BLaER1 treated with 17β-estradiol and CSF1 and Interleukin-3, amounts not matched to agents 10 nM and 100 nM (cell line): ENCODE measurements around the gene CASKIN2.
A peak's percentile ranks its signal among the peaks of the same experiment; 100 is the strongest.

Experiments
- H3K27ac ChIP-seq, 11 experiments: shearing (Covaris generic); formaldehyde crosslinking; 2 replicates each; pipeline ENCODE4 v1.8.1; 2022
- H3K27me3 ChIP-seq, 11 experiments: shearing (Covaris generic); formaldehyde crosslinking; 2 replicates each; pipeline ENCODE4 v1.8.1; 2022
- H3K36me3 ChIP-seq, 11 experiments: shearing (Covaris generic); formaldehyde crosslinking; 2 replicates each; pipeline ENCODE4 v1.8.1; 2022
- H3K4me1 ChIP-seq, 10 experiments: shearing (Covaris generic); formaldehyde crosslinking; 2 replicates each; pipeline ENCODE4 v1.8.1; 2022
- H3K4me2 ChIP-seq, 11 experiments: shearing (Covaris generic); formaldehyde crosslinking; 2 replicates each; pipeline ENCODE4 v1.8.1; 2022
- H3K4me3 ChIP-seq, 10 experiments: shearing (Covaris generic); formaldehyde crosslinking; 2 replicates each; pipeline ENCODE4 v1.8.1; 2022
- H3K9ac ChIP-seq, 11 experiments: shearing (Covaris generic); formaldehyde crosslinking; 2 replicates each; pipeline ENCODE4 v1.8.1; 2022
- H3K9me3 ChIP-seq, 11 experiments: shearing (Covaris generic); formaldehyde crosslinking; replicated peaks in 1 of 11; 2 replicates each; pipeline ENCODE4 v1.8.1; 2022
- H4K20me1 ChIP-seq, 11 experiments: shearing (Covaris generic); formaldehyde crosslinking; 2 replicates each; pipeline ENCODE4 v1.8.1; 2022
- Cebpa-rat ChIP-seq, 11 experiments: shearing (Covaris generic); IDR thresholded peaks; 2 replicates each; pipeline ENCODE4 v1.8.1; 2022

CASKIN2 gene

DNA sequence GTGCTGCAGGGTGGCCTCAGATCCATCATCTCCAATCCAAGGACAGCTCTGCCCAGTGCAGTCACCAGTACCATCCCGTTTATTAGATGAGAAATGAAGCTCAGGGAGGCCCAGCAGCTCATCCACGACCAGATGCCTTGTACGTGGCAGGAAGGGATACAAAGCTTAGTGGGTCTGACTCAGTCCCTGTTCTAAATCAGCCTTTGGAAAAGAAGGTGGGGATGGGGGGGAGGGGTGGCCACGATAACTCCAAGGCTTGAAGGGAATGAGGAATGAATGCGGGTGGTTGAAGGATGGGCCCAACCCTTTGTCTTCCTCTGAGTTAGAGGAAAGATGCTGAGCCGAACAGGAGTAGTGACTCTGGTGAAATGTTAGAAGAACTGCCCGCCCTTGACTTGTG is 35.9 kb upstream of the CASKIN2 start:
- no peak overlapping the region for H3K4me2 ChIP-seq
- no peak overlapping the region for H3K27ac ChIP-seq
- H3K9ac ChIP-seq: no peak overlapping the region
- H3K27me3 ChIP-seq: no peaks in the 10 kb centered on the region
- H3K36me3 ChIP-seq: peaks cover 0 to 6% (median 0%) of the 10 kb centered on the region in 11 experiments; a peak in 2 of 22 replicates
- peaks cover 0 to 10% (median 0%) of the 10 kb centered on the region in 11 experiments; a peak in 3 of 22 replicates for H4K20me1 ChIP-seq
- H3K4me1 ChIP-seq: peaks cover 0 to 25% (median 10%) of the 10 kb centered on the region in 10 experiments; a peak in 13 of 20 replicates
- no peak overlapping the region for H3K4me3 ChIP-seq
- H3K9me3 ChIP-seq: no peaks in the 10 kb centered on the region
- TF ChIP-seq Cebpa-rat (IDR thresholded peaks at IDR 0.05): no peak

- no peak overlapping the region for H3K27ac ChIP-seq
- no peak overlapping the region for H3K4me3 ChIP-seq
- H3K9ac ChIP-seq: no peak overlapping the region
- peaks cover 0 to 19% (median 3%) of the 10 kb centered on the region in 10 experiments; a peak in 10 of 20 replicates for H3K4me1 ChIP-seq
- no peaks in the 10 kb centered on the region for H3K9me3 ChIP-seq
- no peaks in the 10 kb centered on the region for H3K27me3 ChIP-seq
- no peak for TF ChIP-seq Cebpa-rat (IDR thresholded peaks at IDR 0.05)
- peaks cover 0 to 6% (median 0%) of the 10 kb centered on the region in 11 experiments; a peak in 2 of 22 replicates for H3K36me3 ChIP-seq
- H3K4me2 ChIP-seq: no peak overlapping the region
- peaks cover 0 to 10% (median 0%) of the 10 kb centered on the region in 11 experiments; a peak in 3 of 22 replicates for H4K20me1 ChIP-seq
Measured at GRCh38 chr17:75550139-75550465, 34.8 kb upstream of the CASKIN2 start.

GRCh38 chr17:75549246-75550138 is 34.2 kb upstream of the CASKIN2 start:
- peak overlapping the region in 1 of 11 experiments; percentile 12; a peak in 1 of 22 replicates for H3K4me2 ChIP-seq
- no peaks in the 10 kb centered on the region for H3K27me3 ChIP-seq
- peaks cover 0 to 6% (median 0%) of the 10 kb centered on the region in 11 experiments; a peak in 2 of 22 replicates for H3K36me3 ChIP-seq
- no peak overlapping the region for H3K4me3 ChIP-seq
- H3K9me3 ChIP-seq: no peaks in the 10 kb centered on the region
- H4K20me1 ChIP-seq: peaks cover 0 to 12% (median 0%) of the 10 kb centered on the region in 11 experiments; a peak in 3 of 22 replicates
- H3K9ac ChIP-seq: no peak overlapping the region
- H3K4me1 ChIP-seq: peaks cover 0 to 22% (median 4%) of the 10 kb centered on the region in 10 experiments; a peak in 15 of 20 replicates
- no peak for TF ChIP-seq Cebpa-rat (IDR thresholded peaks at IDR 0.05)
- no peak overlapping the region for H3K27ac ChIP-seq

GRCh38 chr17:75548813-75549212 is 33.5 kb upstream of the CASKIN2 start:
- H3K9ac ChIP-seq: no peak overlapping the region

DNA sequence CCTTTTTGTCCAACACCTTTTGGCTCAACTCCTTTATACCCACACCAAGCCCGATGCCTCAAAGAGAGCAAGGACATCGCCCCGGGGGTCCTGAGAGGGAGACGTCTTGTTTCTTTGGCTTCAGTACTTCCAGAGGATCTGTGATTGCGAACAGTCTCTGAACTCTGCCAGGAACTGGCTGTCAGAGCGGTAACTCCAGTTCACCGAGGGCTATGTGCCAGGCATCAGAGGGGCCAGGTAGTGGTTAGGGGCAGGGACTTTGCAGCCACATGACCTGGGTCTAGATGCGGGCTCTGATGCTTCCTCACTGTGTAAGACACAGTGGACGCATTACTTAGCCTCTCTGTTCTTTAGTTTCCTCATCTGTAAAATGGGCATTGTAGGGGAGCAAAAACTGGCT is 31.8 kb upstream of the CASKIN2 start:
- Histone ChIP-seq H3K4me3 (no peak overlapping the region), H3K4me1 (peaks cover 0 to 21% (median 12%) of the 10 kb centered on the region in 10 experiments; a peak in 15 of 20 replicates), H3K27me3 (no peaks in the 10 kb centered on the region), H4K20me1 (peaks cover 0 to 27% (median 0%) of the 10 kb centered on the region in 11 experiments; a peak in 3 of 22 replicates), H3K9ac (no peak overlapping the region), H3K36me3 (peaks cover 0 to 10% (median 0%) of the 10 kb centered on the region in 11 experiments; a peak in 3 of 22 replicates), H3K9me3 (no peaks in the 10 kb centered on the region), H3K27ac (no peak overlapping the region), H3K4me2 (no peak overlapping the region)
- TF ChIP-seq Cebpa-rat (IDR thresholded peaks at IDR 0.05): no peak

More at GRCh38 chr17:75548813-75549212, 33.5 kb upstream of the CASKIN2 start:
- no peak overlapping the region for H3K27ac ChIP-seq
- peaks cover 0 to 19% (median 0%) of the 10 kb centered on the region in 11 experiments; a peak in 3 of 22 replicates for H4K20me1 ChIP-seq
- H3K27me3 ChIP-seq: no peaks in the 10 kb centered on the region
- no peak overlapping the region for H3K4me3 ChIP-seq
- H3K4me1 ChIP-seq: peaks cover 0 to 27% (median 10%) of the 10 kb centered on the region in 10 experiments; a peak in 15 of 20 replicates
- peaks cover 0 to 6% (median 0%) of the 10 kb centered on the region in 11 experiments; a peak in 3 of 22 replicates for H3K36me3 ChIP-seq
- H3K4me2 ChIP-seq: peak overlapping the region in 1 of 11 experiments; percentile 12; a peak in 1 of 22 replicates
- TF ChIP-seq Cebpa-rat (IDR thresholded peaks at IDR 0.05): no peak
- H3K9me3 ChIP-seq: no peaks in the 10 kb centered on the region

GRCh38 chr17:75546181-75546580 is 30.8 kb upstream of the CASKIN2 start:
- Histone ChIP-seq H3K4me3 (no peak overlapping the region), H3K9ac (no peak overlapping the region), H3K36me3 (peaks cover 0 to 10% (median 0%) of the 10 kb centered on the region in 11 experiments; a peak in 3 of 22 replicates), H3K4me2 (no peak overlapping the region), H3K27ac (no peak overlapping the region), H3K4me1 (peaks cover 0 to 23% (median 13%) of the 10 kb centered on the region in 10 experiments; a peak in 15 of 20 replicates), H3K27me3 (no peaks in the 10 kb centered on the region), H3K9me3 (no peaks in the 10 kb centered on the region), H4K20me1 (peaks cover 0 to 27% (median 0%) of the 10 kb centered on the region in 11 experiments; a peak in 4 of 22 replicates)
- no peak for TF ChIP-seq Cebpa-rat (IDR thresholded peaks at IDR 0.05)

GRCh38 chr17:75544250-75544649 is 28.9 kb upstream of the CASKIN2 start:
- H3K9me3 ChIP-seq: no peaks in the 10 kb centered on the region
- peak overlapping the region in 4 of 11 experiments; percentile 20 to 37 (median 34); a peak in 7 of 22 replicates for H3K4me2 ChIP-seq
- H3K36me3 ChIP-seq: peaks cover 0 to 10% (median 0%) of the 10 kb centered on the region in 11 experiments; a peak in 4 of 22 replicates
- H3K9ac ChIP-seq: peak overlapping the region in 1 of 11 experiments; percentile 35; a peak in 1 of 22 replicates
- no peak overlapping the region for H3K27ac ChIP-seq
- no peaks in the 10 kb centered on the region for H3K27me3 ChIP-seq
- H3K4me3 ChIP-seq: no peak overlapping the region
- H3K4me1 ChIP-seq: peaks cover 0 to 36% (median 16%) of the 10 kb centered on the region in 10 experiments; a peak in 17 of 20 replicates
- H4K20me1 ChIP-seq: peaks cover 0 to 29% (median 0%) of the 10 kb centered on the region in 11 experiments; a peak in 4 of 22 replicates
- no peak for TF ChIP-seq Cebpa-rat (IDR thresholded peaks at IDR 0.05)

GRCh38 chr17:75542728-75543336 is 27.5 kb upstream of the CASKIN2 start:
- Histone ChIP-seq H3K9ac (no peak overlapping the region; a peak in 1 of 22 replicates), H3K36me3 (peaks cover 0 to 9% (median 0%) of the 10 kb centered on the region in 11 experiments; a peak in 3 of 22 replicates), H3K4me3 (no peak overlapping the region), H3K4me2 (no peak overlapping the region), H4K20me1 (peaks cover 0 to 29% (median 0%) of the 10 kb centered on the region in 11 experiments; a peak in 4 of 22 replicates), H3K4me1 (peaks cover 0 to 31% (median 13%) of the 10 kb centered on the region in 10 experiments; a peak in 13 of 20 replicates), H3K9me3 (no peaks in the 10 kb centered on the region), H3K27ac (0 out of 22 replicates have a peak overlapping the region, but pooled peaks of 1 of the 11 experiments have one; percentile 22), H3K27me3 (no peaks in the 10 kb centered on the region)
- TF ChIP-seq Cebpa-rat (IDR thresholded peaks at IDR 0.05): no peak
